Neural crest cell (in vitro differentiated cells): ENCODE results near the gene CTIF. TPM values are rescaled to one million over a fixed set of nuclear protein-coding genes. Genes with fewer than 3 reads are reported as not detected.
A peak's percentile ranks its signal among the peaks of the same experiment; 100 is the strongest.

Experiments used
- DNase-seq: peaks from one replicate; pipeline ENCODE4 v3.0.0; 2021; ENCODE audit warnings: low read depth, mixed read lengths, low spot score
- H3K27ac Mint-ChIP-seq: one replicate; pipeline ENCODE4 v1.8.0; 2021; ENCODE audit warnings: mild to moderate bottlenecking, mixed read lengths; ENCODE audit not compliant: unreplicated experiment
- H3K27me3 Mint-ChIP-seq: 2 replicates; pipeline ENCODE4 v1.8.0; 2021; ENCODE audit warnings: low read depth, mild to moderate bottlenecking, mixed read lengths
- H3K36me3 Mint-ChIP-seq: 2 replicates; pipeline ENCODE4 v1.8.0; 2021; ENCODE audit warnings: low read depth, mild to moderate bottlenecking, mixed read lengths
- H3K4me1 Mint-ChIP-seq: 2 replicates; pipeline ENCODE4 v1.8.0; 2021; ENCODE audit warnings: mixed read lengths
- H3K4me3 Mint-ChIP-seq: one replicate; pipeline ENCODE4 v1.8.0; 2021; ENCODE audit warnings: mild to moderate bottlenecking, mixed read lengths
- H3K9me3 Mint-ChIP-seq: 2 replicates; pipeline ENCODE4 v1.8.0; 2021; ENCODE audit warnings: mixed read lengths
- CTCF ChIP-seq: fragments of 200-600 bp; sonication (generic); conservative IDR thresholded peaks from 2 replicates; pipeline ENCODE4 v1.5.0; 2021; ENCODE audit warnings: antibody characterized with exemption, mild to moderate bottlenecking
- total RNA-seq: library from RNA; stranded (reverse); gene quantifications from 2 replicates; pipeline ENCODE4 v1.2.1, GENCODE V29; 2021

Gene CTIF
- total RNA-seq, 1 donor from 2014 or later, result 52.6 TPM

GRCh38 chr18:48779462-48779861 is 240.6 kb downstream of the CTIF start:
- H3K9me3 Mint-ChIP-seq, result no peaks in the 10 kb centered on the region
- no peak for DNase-seq
- no peak overlapping the region for H3K27ac Mint-ChIP-seq
- peaks cover 34% of the 10 kb centered on the region for H3K4me1 Mint-ChIP-seq
- H3K27me3 Mint-ChIP-seq, result no peaks in the 10 kb centered on the region
- no peaks in the 10 kb centered on the region for H3K36me3 Mint-ChIP-seq
- TF ChIP-seq CTCF, result no peak
- H3K4me3 Mint-ChIP-seq, result no peak overlapping the region

GRCh38 chr18:48780201-48780912 is 241.5 kb downstream of the CTIF start:
- no peaks in the 10 kb centered on the region for H3K36me3 Mint-ChIP-seq
- no peaks in the 10 kb centered on the region for H3K27me3 Mint-ChIP-seq
- DNase-seq, result no peak
- no peaks in the 10 kb centered on the region for H3K9me3 Mint-ChIP-seq
- TF ChIP-seq CTCF, result no peak
- peak overlapping the region; percentile 76 for H3K4me3 Mint-ChIP-seq
- peak overlapping the region; percentile 67 for H3K27ac Mint-ChIP-seq
- H3K4me1 Mint-ChIP-seq, result peaks cover 32% of the 10 kb centered on the region

- peaks cover 27% of the 10 kb centered on the region for H3K4me1 Mint-ChIP-seq
- no peak for TF ChIP-seq CTCF
- no peaks in the 10 kb centered on the region for H3K27me3 Mint-ChIP-seq
- no peak for DNase-seq
- peak overlapping the region; percentile 76 for H3K4me3 Mint-ChIP-seq
- no peaks in the 10 kb centered on the region for H3K9me3 Mint-ChIP-seq
- no peaks in the 10 kb centered on the region for H3K36me3 Mint-ChIP-seq
- H3K27ac Mint-ChIP-seq, result peak overlapping the region; percentile 67
Measured at GRCh38 chr18:48780913-48781162, 242.0 kb downstream of the CTIF start.

GRCh38 chr18:48781163-48781987 is 242.5 kb downstream of the CTIF start:
- peaks cover 27% of the 10 kb centered on the region for H3K4me1 Mint-ChIP-seq

GRCh38 chr18:48781988-48782363 is 243.1 kb downstream of the CTIF start:
- Mint-ChIP-seq H3K4me3 (peak overlapping the region; percentile 76), H3K27me3 (no peaks in the 10 kb centered on the region), H3K4me1 (peaks cover 27% of the 10 kb centered on the region), H3K36me3 (no peaks in the 10 kb centered on the region), H3K9me3 (no peaks in the 10 kb centered on the region), H3K27ac (peak overlapping the region; percentile 67)
- no peak for TF ChIP-seq CTCF
- no peak for DNase-seq

More at GRCh38 chr18:48781163-48781987, 242.5 kb downstream of the CTIF start:
- no peaks in the 10 kb centered on the region for H3K27me3 Mint-ChIP-seq
- peak overlapping the region; percentile 67 for H3K27ac Mint-ChIP-seq
- no peak for TF ChIP-seq CTCF
- peak overlapping the region; percentile 76 for H3K4me3 Mint-ChIP-seq
- peak; percentile 57 for DNase-seq
- H3K9me3 Mint-ChIP-seq, result no peaks in the 10 kb centered on the region
- H3K36me3 Mint-ChIP-seq, result no peaks in the 10 kb centered on the region
